ENCODE measurements around the gene MZF1. TPM values are rescaled to one million over a fixed set of nuclear protein-coding genes. Genes with fewer than 3 reads are reported as not detected.

MZF1 gene
- total and polyA plus RNA-seq, 2 donors (not counting 3 experiments of a cell fraction or from before 2014, with no cell fraction given): 26.4 to 30.8 TPM

- Histone ChIP-seq H3K27me3 (ENCODE audit: control insufficient read depth in 2 of 2, insufficient read depth in 2 of 2, low read length in 2 of 2) (peaks cover 18 to 27% of the 10 kb centered on the region in 2 experiments), H3K4me3 (replicated peaks in 1 of 3; ENCODE audit: insufficient read depth in 1 of 3, low read depth in 1 of 3, low read length in 3 of 3) (no peak overlapping the region), H3K4me1 (ENCODE audit: control insufficient read depth, extremely low read depth, insufficient read depth, low read length) (peaks cover 6% of the 10 kb centered on the region), H3K9me1 (replicated peaks; ENCODE audit: control insufficient read depth, extremely low read depth, insufficient read depth, low read length) (no peaks in the 10 kb centered on the region), H3K9me3 (replicated peaks; ENCODE audit: control insufficient read depth, insufficient read depth, low read length) (no peaks in the 10 kb centered on the region), H3K9ac (replicated peaks; ENCODE audit: extremely low read depth, insufficient read depth, low read length) (no peak overlapping the region), H2AFZ (ENCODE audit: low read depth, low read length) (no peak overlapping the region), H4K20me1 (replicated peaks; ENCODE audit: control insufficient read depth, extremely low read depth, insufficient read depth, low read length) (no peaks in the 10 kb centered on the region), H3K79me2 (ENCODE audit: control insufficient read depth, insufficient read depth, low read length) (no peaks in the 10 kb centered on the region), H3K27ac (ENCODE audit: insufficient read depth, low read depth, low read length) (no peak overlapping the region), H3K36me3 (ENCODE audit: control insufficient read depth in 2 of 2, extremely low read depth in 1 of 2, insufficient read depth in 2 of 2, low read length in 2 of 2) (no peaks in the 10 kb centered on the region), H3K4me2 (ENCODE audit: insufficient read depth, low read length) (no peak overlapping the region)
- no peak for FAIRE-seq
- dilution Hi-C loops (cut with MboI; ENCODE audit: extremely low pct_ligation_motif_present, low sequenced_read_pairs) (no loop called here), intact Hi-C loops (cut with micrococcal nuclease) (no loop called here)
- TF ChIP-seq FOS (IDR thresholded peaks at IDR 0.05; ENCODE audit: borderline replicate concordance, insufficient read depth, low read length): no peak
- ChIA-PET POLR2A (no interaction called here), CTCF (interaction anchor here (0.6 to 1.3 kb wide), 3 partner anchors 17 to 23 kb away, joined by 3 to 12 read pairs (median 5); partner anchors contain the start of gene ZBTB45)
- BruUV-seq (replicated peaks): no TSS peak
- no peak for DNase-seq (ENCODE audit: low read depth, low spot score)
Measured at GRCh38 chr19:58536852-58537798, 36.0 kb downstream of the MZF1 start.

- no peak overlapping the region for H2AFZ ChIP-seq (ENCODE audit: low read depth, low read length)
- FAIRE-seq (no peak), DNase-seq (ENCODE audit: low read depth, low spot score) (no peak)
- H3K4me1 ChIP-seq (ENCODE audit: control insufficient read depth, extremely low read depth, insufficient read depth, low read length): peaks cover 6% of the 10 kb centered on the region
- ChIA-PET CTCF (interaction anchor here (0.6 kb wide), 1 partner anchor 16 kb away, joined by 3 read pairs; the partner anchor contains the start of gene ZBTB45), POLR2A (no interaction called here)
- no peaks in the 10 kb centered on the region for H3K9me3 ChIP-seq (replicated peaks; ENCODE audit: control insufficient read depth, insufficient read depth, low read length)
- peaks cover 21 to 34% of the 10 kb centered on the region in 2 experiments for H3K27me3 ChIP-seq (ENCODE audit: control insufficient read depth in 2 of 2, insufficient read depth in 2 of 2, low read length in 2 of 2)
- H3K9me1 ChIP-seq (replicated peaks; ENCODE audit: control insufficient read depth, extremely low read depth, insufficient read depth, low read length): no peaks in the 10 kb centered on the region
- H3K4me3 ChIP-seq (replicated peaks in 1 of 3; ENCODE audit: insufficient read depth in 1 of 3, low read depth in 1 of 3, low read length in 3 of 3): no peak overlapping the region
- H4K20me1 ChIP-seq (replicated peaks; ENCODE audit: control insufficient read depth, extremely low read depth, insufficient read depth, low read length): no peaks in the 10 kb centered on the region
- H3K9ac ChIP-seq (replicated peaks; ENCODE audit: extremely low read depth, insufficient read depth, low read length): no peak overlapping the region
- H3K4me2 ChIP-seq (ENCODE audit: insufficient read depth, low read length): no peak overlapping the region
- H3K27ac ChIP-seq (ENCODE audit: insufficient read depth, low read depth, low read length): no peak overlapping the region
- dilution Hi-C loops (cut with MboI; ENCODE audit: extremely low pct_ligation_motif_present, low sequenced_read_pairs): no loop called here
- no peak for TF ChIP-seq EZH2 (IDR thresholded peaks at IDR 0.05; ENCODE audit: borderline replicate concordance, low read depth, low read length, severe bottlenecking)
- TF ChIP-seq MYC (IDR thresholded peaks at IDR 0.05; ENCODE audit: low read depth, low read length): no peak
- no peak for TF ChIP-seq POLR2AphosphoS5 (IDR thresholded peaks at IDR 0.05; ENCODE audit: insufficient read depth, low read depth, low read length)
- TF ChIP-seq, protein P1, sequence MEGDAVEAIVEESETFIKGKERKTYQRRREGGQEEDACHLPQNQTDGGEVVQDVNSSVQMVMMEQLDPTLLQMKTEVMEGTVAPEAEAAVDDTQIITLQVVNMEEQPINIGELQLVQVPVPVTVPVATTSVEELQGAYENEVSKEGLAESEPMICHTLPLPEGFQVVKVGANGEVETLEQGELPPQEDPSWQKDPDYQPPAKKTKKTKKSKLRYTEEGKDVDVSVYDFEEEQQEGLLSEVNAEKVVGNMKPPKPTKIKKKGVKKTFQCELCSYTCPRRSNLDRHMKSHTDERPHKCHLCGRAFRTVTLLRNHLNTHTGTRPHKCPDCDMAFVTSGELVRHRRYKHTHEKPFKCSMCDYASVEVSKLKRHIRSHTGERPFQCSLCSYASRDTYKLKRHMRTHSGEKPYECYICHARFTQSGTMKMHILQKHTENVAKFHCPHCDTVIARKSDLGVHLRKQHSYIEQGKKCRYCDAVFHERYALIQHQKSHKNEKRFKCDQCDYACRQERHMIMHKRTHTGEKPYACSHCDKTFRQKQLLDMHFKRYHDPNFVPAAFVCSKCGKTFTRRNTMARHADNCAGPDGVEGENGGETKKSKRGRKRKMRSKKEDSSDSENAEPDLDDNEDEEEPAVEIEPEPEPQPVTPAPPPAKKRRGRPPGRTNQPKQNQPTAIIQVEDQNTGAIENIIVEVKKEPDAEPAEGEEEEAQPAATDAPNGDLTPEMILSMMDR (IDR thresholded peaks at IDR 0.05; ENCODE audit: extremely low read depth in 1 of 2, insufficient read depth in 1 of 2, low read depth in 1 of 2, low read length in 2 of 2): no peak
- TF ChIP-seq POLR2A (IDR thresholded peaks at IDR 0.05; ENCODE audit: low read depth, low read length): no peak
- TF ChIP-seq, protein P2, sequence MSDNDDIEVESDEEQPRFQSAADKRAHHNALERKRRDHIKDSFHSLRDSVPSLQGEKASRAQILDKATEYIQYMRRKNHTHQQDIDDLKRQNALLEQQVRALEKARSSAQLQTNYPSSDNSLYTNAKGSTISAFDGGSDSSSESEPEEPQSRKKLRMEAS (IDR thresholded peaks at IDR 0.05; ENCODE audit: insufficient read depth, insufficient read length): no peak
- TF ChIP-seq FOS (IDR thresholded peaks at IDR 0.05; ENCODE audit: borderline replicate concordance, insufficient read depth, low read length): no peak
- no peaks in the 10 kb centered on the region for H3K79me2 ChIP-seq (ENCODE audit: control insufficient read depth, insufficient read depth, low read length)
- intact Hi-C loops (cut with micrococcal nuclease): no loop called here
- BruUV-seq (replicated peaks): no TSS peak
- no peaks in the 10 kb centered on the region for H3K36me3 ChIP-seq (ENCODE audit: control insufficient read depth in 2 of 2, extremely low read depth in 1 of 2, insufficient read depth in 2 of 2, low read length in 2 of 2)
Measured at GRCh38 chr19:58535857-58536256, 37.3 kb downstream of the MZF1 start.
